Heart left ventricle (tissue), 16 donors: Measurements from ENCODE around the gene DGKB. TPM values are rescaled to one million over a fixed set of nuclear protein-coding genes. Genes with fewer than 3 reads are reported as not detected.

Source experiments
- ATAC-seq, 4 donors: fragments of 200-7000 bp; cut with Tn5 transposase; one replicate each; pipeline ENCODE4 v1.9.1; 2020 to 2022; ENCODE audit warnings: moderate library complexity in 4 of 4, mild to moderate bottlenecking in 3 of 4, moderate number of reproducible peaks in 1 of 4
- DNase-seq, 5 donors: peaks; one replicate each; pipeline ENCODE4 v3.0.0-alpha.2; 2020
- H3K27ac ChIP-seq, 12 donors: fragments of 200-600 bp; sonication (generic) in 4 of 12; one replicate each; pipeline versions ENCODE4 v1.5.0 to v1.8.0; 2016 to 2022; ENCODE audit warnings: mild to moderate bottlenecking in 2 of 12
- H3K27me3 ChIP-seq, 9 donors: fragments of 200-600 bp; sonication (generic) in 2 of 9; one replicate each; pipeline versions ENCODE4 v1.5.1 to v1.8.0; 2016 to 2022; ENCODE audit warnings: mild to moderate bottlenecking in 3 of 9
- H3K36me3 ChIP-seq, 9 donors: fragments of 200-600 bp; sonication (generic) in 2 of 9; one replicate each; pipeline versions ENCODE4 v1.5.0 to v1.8.0; 2018 to 2022; ENCODE audit warnings: mild to moderate bottlenecking in 2 of 9
- H3K4me1 ChIP-seq, 12 donors: fragments of 200-600 bp; sonication (generic) in 4 of 12; one replicate each; pipeline versions ENCODE4 v1.5.0 to v1.8.0; 2016 to 2022; ENCODE audit warnings: mild to moderate bottlenecking in 3 of 12
- H3K4me3 ChIP-seq, 12 donors: fragments of 200-600 bp; sonication (generic) in 4 of 12; one replicate each; pipeline versions ENCODE4 v1.5.0 to v1.8.0; 2017 to 2022; ENCODE audit warnings: mild to moderate bottlenecking in 9 of 12, moderate library complexity in 4 of 12
- H3K9me3 ChIP-seq, 12 donors: fragments of 200-600 bp; sonication (generic) in 4 of 12; one replicate each; pipeline versions ENCODE4 v1.5.0 to v1.8.0; 2016 to 2022; ENCODE audit warnings: mild to moderate bottlenecking in 1 of 12
- CTCF ChIP-seq, 12 donors: fragments of 200-600 bp; sonication (generic) in 4 of 12; IDR thresholded peaks; one replicate each; pipeline versions ENCODE4 v1.5.0 to v1.8.0; 2018 to 2022; ENCODE audit warnings: antibody characterized with exemption in 12 of 12, mild to moderate bottlenecking in 5 of 12
- POLR2A ChIP-seq, 2 donors: fragments of 450-650 bp; IDR thresholded peaks; one replicate each; pipeline ENCODE4 v1.6.1; 2017; ENCODE audit warnings: antibody characterized with exemption in 2 of 2, mild to moderate bottlenecking in 2 of 2, moderate library complexity in 2 of 2
- WGBS, 4 donors: extraction: QIAGEN DNeasy Blood & Tissue Kit in 2 of 4; methylation state at CpG; one replicate each; pipeline versions ENCODE4 v1.1.5 to v1.1.7; 2013 to 2018; 5-methylcytosine and 5-hydroxymethylcytosine counted together
- intact Hi-C, 10 donors: fragments of 100-400 bp; cut with DNase I; formaldehyde crosslinking; loops; one replicate each; pipeline versions ENCODE4 v1.11.1 to v1.14.2; 2022
- polyA plus RNA-seq, 2 donors: library from polyadenylated mRNA; stranded (reverse); fragments of 200-250 nt; gene quantifications; one replicate each; pipeline ENCODE4 v1.2.3, GENCODE V29; 2013
- total RNA-seq, 9 donors: library from RNA; depleted of rRNA in 2 of 9; stranded (reverse); fragments of >200 nt in 2 of 9; fragmentation: NEBNext Ultra II Directional in 3 of 9; extraction: Animal tissue kit (Norgen Biotek cat#: 25700) in 3 of 9; gene quantifications; one replicate each; pipeline versions ENCODE4 v1.1.0 to v1.2.4, GENCODE V29; 2016 to 2023
- donor health status: ischemic (EF 13 %, LVEDD 7.1; RV severe dilation, severe dysfunction).
- donor health status: healthy with polysubstance abuse.
- donor health status: DM: no; HTN: yes; CAD: no.
- donor health status: DM: no; HTN: no; CAD: no.
- donor health status: ischemic (EF 25% LVEDD 6.9; RV normal size, moderate dysfunction).
- donor health status: ischemic (EF 25% LVEDD 5.7; RV mildly dilated, moderate dysfunction).
- donor health status: healthy.
- donor health status: DM: yes; HTN: yes; CAD: no.
- donor health status: ischemic (EF 35%, LVEDD 5.7; RV mildly dilated, moderate dysfunction).
- donor health status: nonischemic (EF 11% LVEDD 7.7; RV severe dilation, severe dysfunction).
- donor health status: DM: yes; HTN: yes; CAD: no.
- donor health status: PGD.
- donor health status: ischemic (EF 29% LVEDD 5.4; RV normal size, mild dysfunction).
- donor health status: nonischemic (EF 23%, LVEDD 6.1; RV moderate dilation, normal function).

The DGKB gene
- total and polyA plus RNA-seq, 11 donors = 0.08 to 1.6 (median 0.47) TPM; not detected in 1

- peaks cover 0 to 23% (median 0%) of the 10 kb centered on the region in 12 donors for H3K4me1 ChIP-seq
- TF ChIP-seq CTCF (IDR thresholded peaks at IDR 0.05) (no peak), POLR2A (IDR thresholded peaks at IDR 0.05) (no peak)
- intact Hi-C loops = loop anchor here (2.0 to 10.0 kb wide), 5 partner anchors 1156 to 1414 kb away; no protein-coding TSS in a partner anchor
- H3K4me3 ChIP-seq = no peak overlapping the region
- ATAC-seq (no peak), DNase-seq (no peak)
- WGBS, 4 donors = 61 to 71% (median 63%) methylated on average over 2 of the region's 2 CpGs
- H3K27ac ChIP-seq = no peak overlapping the region
- no peaks in the 10 kb centered on the region for H3K9me3 ChIP-seq
- H3K36me3 ChIP-seq = no peaks in the 10 kb centered on the region
- peaks cover 0 to 3% (median 0%) of the 10 kb centered on the region in 9 donors for H3K27me3 ChIP-seq
Observed at GRCh38 chr7:14691034-14691433, 211.5 kb downstream of the DGKB start.

GRCh38 chr7:14690486-14690885, 212.1 kb downstream of the DGKB start:
- no peaks in the 10 kb centered on the region for H3K36me3 ChIP-seq
- DNase-seq = no peak
- H3K4me3 ChIP-seq = no peak overlapping the region
- intact Hi-C loops = loop anchor here (2.0 to 10.0 kb wide), 5 partner anchors 1156 to 1413 kb away; no protein-coding TSS in a partner anchor
- TF ChIP-seq POLR2A (IDR thresholded peaks at IDR 0.05) (no peak), CTCF (IDR thresholded peaks at IDR 0.05) (no peak)
- H3K9me3 ChIP-seq = no peaks in the 10 kb centered on the region
- 81 to 92% (median 85%) methylated on average over 3 of the region's 3 CpGs for WGBS, 4 donors
- peaks cover 0 to 23% (median 0%) of the 10 kb centered on the region in 12 donors for H3K4me1 ChIP-seq
- ATAC-seq = no peak
- H3K27me3 ChIP-seq = peaks cover 0 to 3% (median 0%) of the 10 kb centered on the region in 9 donors
- H3K27ac ChIP-seq = no peak overlapping the region

- TF ChIP-seq CTCF (IDR thresholded peaks at IDR 0.05) = no peak
- no peak for TF ChIP-seq POLR2A (IDR thresholded peaks at IDR 0.05)
- Histone ChIP-seq H3K27ac (no peak overlapping the region), H3K4me1 (peaks cover 0 to 23% (median 0%) of the 10 kb centered on the region in 12 donors), H3K36me3 (no peaks in the 10 kb centered on the region), H3K27me3 (peaks cover 0 to 3% (median 0%) of the 10 kb centered on the region in 9 donors), H3K9me3 (no peaks in the 10 kb centered on the region), H3K4me3 (no peak overlapping the region)
- ATAC-seq = no peak
- WGBS, 4 donors = 53 to 63% (median 60%) methylated on average over 5 of the region's 5 CpGs
- no peak for DNase-seq
- intact Hi-C loops = loop anchor here (2.0 to 10.0 kb wide), 5 partner anchors 1155 to 1413 kb away; no protein-coding TSS in a partner anchor
Observed at GRCh38 chr7:14690075-14690474, 212.5 kb downstream of the DGKB start.

GRCh38 chr7:14688208-14688607, 214.3 kb downstream of the DGKB start:
- 48 to 62% (median 55%) methylated on average over 3 of the region's 3 CpGs for WGBS, 4 donors
- intact Hi-C loops = no loop called here
- H3K4me3 ChIP-seq = no peak overlapping the region
- TF ChIP-seq POLR2A (IDR thresholded peaks at IDR 0.05) = no peak
- TF ChIP-seq CTCF (IDR thresholded peaks at IDR 0.05) = no peak
- no peaks in the 10 kb centered on the region for H3K9me3 ChIP-seq
- H3K27ac ChIP-seq = no peak overlapping the region
- H3K4me1 ChIP-seq = peaks cover 0 to 23% (median 0%) of the 10 kb centered on the region in 12 donors
- DNase-seq (no peak), ATAC-seq (no peak)
- H3K27me3 ChIP-seq = peaks cover 0 to 3% (median 0%) of the 10 kb centered on the region in 9 donors
- no peaks in the 10 kb centered on the region for H3K36me3 ChIP-seq
